HCT116 (cell line): ENCODE measurements around the gene ARHGEF10L. TPM values are rescaled to one million over a fixed set of nuclear protein-coding genes. Genes with fewer than 3 reads are reported as not detected.

ENCODE experiments used
- ATAC-seq: fragments of 200-7000 bp; cut with Tn5 transposase; 2 replicates; pipeline ENCODE4 v1.9.1; 2020; ENCODE audit warnings: mild to moderate bottlenecking, moderate library complexity
- BruUV-seq: library from RNA; stranded (reverse); fragments of 400-500 nt; replicated peaks from 2 replicates; lab custom pipeline; 2021; lab: Mats Ljungman, UMichigan
- CTCF ChIA-PET: fragments of 300-600 bp; sonication (Branson Sonifier 250); formaldehyde crosslinking; loops from one replicate; lab custom pipeline; 2021; ENCODE audit warnings: antibody characterized with exemption; lab: Charles Lee
- POLR2A ChIA-PET: fragments of 300-600, 350-600 bp; sonication (Branson Sonifier 250); formaldehyde crosslinking; loops from one replicate; lab custom pipeline; 2021; ENCODE audit warnings: antibody characterized with exemption; lab: Charles Lee
- RAD21 ChIA-PET, 2 experiments: fragments of 300-600 bp; sonication (Branson Sonifier 250); formaldehyde crosslinking; loops; one replicate each; lab custom pipeline; 2023; ENCODE audit warnings: low total read pairs in 2 of 2; ENCODE audit not compliant: uncharacterized antibody in 2 of 2, unreplicated experiment in 2 of 2, low non-redundant PET in 1 of 2; lab: Charles Lee
- DNase-seq: peaks from one replicate; pipeline ENCODE4 v3.0.0-alpha.2; 2010; ENCODE audit warnings: low read depth, low spot score
- H2AFZ ChIP-seq: fragments of 200-600 bp; shearing (Covaris generic), sonication (generic); 2 replicates; pipeline ENCODE4 v1.6.1; 2017; ENCODE audit warnings: low read depth, mixed run types, mixed read lengths, antibody characterized with exemption, low read length; ENCODE audit not compliant: poor library complexity, severe bottlenecking
- H3K27ac ChIP-seq: 2 replicates; pipeline ENCODE4 v1.5.1; 2012; ENCODE audit warnings: low read depth, low read length
- H3K27me3 ChIP-seq: fragments of 200-600 bp; sonication (generic); 2 replicates; pipeline ENCODE4 v1.6.1; 2016; ENCODE audit warnings: mixed run types, low read length, mixed read lengths; ENCODE audit not compliant: insufficient read depth
- H3K36me3 ChIP-seq, 2 experiments: fragments of 200-500 bp in 1 of 2; fragments of 200-600 bp in 1 of 2; sonication (Bioruptor generic) in 1 of 2; sonication (generic) in 1 of 2; 2 replicates each; pipeline versions ENCODE4 v1.5.1 to v1.6.1; 2014 to 2016; ENCODE audit warnings: low read length in 2 of 2, inconsistent platforms in 1 of 2, mixed read lengths in 1 of 2, mixed run types in 1 of 2; ENCODE audit not compliant: insufficient read depth in 2 of 2, control insufficient read depth in 1 of 2
- H3K4me1 ChIP-seq, 2 experiments: fragments of 200-600 bp in 1 of 2; sonication (generic) in 1 of 2; 2 replicates each; pipeline versions ENCODE4 v1.5.1 to v1.6.1; 2012 to 2017; ENCODE audit warnings: low read length in 2 of 2, inconsistent platforms in 1 of 2, mild to moderate bottlenecking in 1 of 2, mixed read lengths in 1 of 2, mixed run types in 1 of 2, moderate library complexity in 1 of 2; ENCODE audit not compliant: insufficient read depth in 2 of 2, control insufficient read depth in 1 of 2
- H3K4me2 ChIP-seq: fragments of 200-600 bp; sonication (generic); 2 replicates; pipeline ENCODE4 v1.6.1; 2017; ENCODE audit warnings: mixed run types, low read length, mixed read lengths
- H3K4me3 ChIP-seq, 2 experiments: fragments of 200-600 bp in 1 of 2; sonication (generic) in 1 of 2; replicated peaks in 1 of 2; 2 replicates each; pipeline ENCODE4 v1.5.1; 2011 to 2016; ENCODE audit warnings: low read length in 2 of 2, control low read depth in 1 of 2, low read depth in 1 of 2, mild to moderate bottlenecking in 1 of 2, mixed read lengths in 1 of 2, mixed run types in 1 of 2
- H3K79me2 ChIP-seq: fragments of 200-600 bp; sonication (generic); 2 replicates; pipeline ENCODE4 v1.6.1; 2017; ENCODE audit warnings: mild to moderate bottlenecking, mixed run types, low read length, moderate library complexity, mixed read lengths; ENCODE audit not compliant: insufficient read depth
- H3K9ac ChIP-seq: fragments of 200-600 bp; sonication (generic); 2 replicates; pipeline ENCODE4 v1.6.1; 2016; ENCODE audit warnings: low read length, mixed read lengths
- H3K9me2 ChIP-seq: fragments of 200-600 bp; sonication (generic), shearing (Covaris generic); 2 replicates; pipeline ENCODE4 v1.6.1; 2017; ENCODE audit warnings: mixed run types, mild to moderate bottlenecking, moderate library complexity; ENCODE audit not compliant: insufficient read depth
- H3K9me3 ChIP-seq, 2 experiments: fragments of 200-500 bp in 1 of 2; fragments of 200-600 bp in 1 of 2; sonication (Bioruptor generic) in 1 of 2; sonication (generic) in 1 of 2; 2 replicates each; pipeline ENCODE4 v1.6.1; 2014 to 2017; ENCODE audit warnings: low read length in 2 of 2, mixed read lengths in 2 of 2, inconsistent platforms in 1 of 2, low read depth in 1 of 2, mild to moderate bottlenecking in 1 of 2, mixed run types in 1 of 2, moderate library complexity in 1 of 2; ENCODE audit not compliant: control insufficient read depth in 1 of 2, insufficient read depth in 1 of 2
- H4K20me1 ChIP-seq: fragments of 200-600 bp; sonication (generic), shearing (Covaris generic); 2 replicates; pipeline ENCODE4 v1.6.1; 2017; ENCODE audit warnings: mixed run types, mild to moderate bottlenecking, moderate library complexity; ENCODE audit not compliant: insufficient read depth
- CBX3 ChIP-seq: IDR thresholded peaks from 2 replicates; pipeline ENCODE4 v1.6.1; 2012; ENCODE audit warnings: low read depth
- ELF1 ChIP-seq: IDR thresholded peaks from 2 replicates; pipeline ENCODE4 v1.6.1; 2012; ENCODE audit warnings: low read depth, borderline replicate concordance
- EZH2phosphoT487 ChIP-seq: fragments of 200-600 bp; IDR thresholded peaks from 2 replicates; pipeline ENCODE4 v1.6.1; 2018; ENCODE audit warnings: antibody characterized with exemption, borderline replicate concordance
- POLR2A ChIP-seq: IDR thresholded peaks from 2 replicates; pipeline ENCODE4 v1.7.0; 2011; ENCODE audit warnings: borderline replicate concordance; ENCODE audit not compliant: insufficient read depth, insufficient read length; ENCODE audit errors: extremely low read depth
- POLR2AphosphoS5 ChIP-seq: IDR thresholded peaks from 2 replicates; pipeline ENCODE4 v1.6.1; 2011; ENCODE audit warnings: mild to moderate bottlenecking, low read depth, low read length, moderate library complexity
- RAD21 ChIP-seq: IDR thresholded peaks from 2 replicates; pipeline ENCODE4 v1.6.1; 2012; ENCODE audit warnings: low read depth, mild to moderate bottlenecking
- intact Hi-C: fragments of 100-400 bp; cut with micrococcal nuclease; formaldehyde crosslinking; loops from 2 replicates; pipeline ENCODE4 v1.10.0; 2022
- total RNA-seq: library from RNA; stranded (reverse); gene quantifications from one replicate; pipeline ENCODE4 v1.2.1, GENCODE V29; 2021; ENCODE audit not compliant: unreplicated experiment
- TF ChIP-seq, protein P1 (sequence below), 3 experiments: fragments of 200-600 bp in 1 of 3; sonication (generic) in 1 of 3; IDR thresholded peaks in 2 of 3; conservative IDR thresholded peaks in 1 of 3; 2 replicates each; pipeline ENCODE4 v1.5.1; 2012 to 2017; ENCODE audit warnings: low read depth in 2 of 3, low read length in 2 of 3, antibody characterized with exemption in 1 of 3, borderline replicate concordance in 1 of 3, control low read depth in 1 of 3, mild to moderate bottlenecking in 1 of 3, mixed read lengths in 1 of 3, mixed run types in 1 of 3, moderate library complexity in 1 of 3; ENCODE audit not compliant: insufficient read depth in 1 of 3
- TF ChIP-seq, protein P2 (sequence below): IDR thresholded peaks from 2 replicates; pipeline ENCODE4 v1.6.1; 2012; ENCODE audit warnings: low read depth
- TF ChIP-seq, protein P3 (sequence below): IDR thresholded peaks from 2 replicates; pipeline ENCODE4 v1.6.1; 2012

Gene ARHGEF10L
- total RNA-seq, 1 experiment from 2014 or later, result 14.7 TPM

DNA sequence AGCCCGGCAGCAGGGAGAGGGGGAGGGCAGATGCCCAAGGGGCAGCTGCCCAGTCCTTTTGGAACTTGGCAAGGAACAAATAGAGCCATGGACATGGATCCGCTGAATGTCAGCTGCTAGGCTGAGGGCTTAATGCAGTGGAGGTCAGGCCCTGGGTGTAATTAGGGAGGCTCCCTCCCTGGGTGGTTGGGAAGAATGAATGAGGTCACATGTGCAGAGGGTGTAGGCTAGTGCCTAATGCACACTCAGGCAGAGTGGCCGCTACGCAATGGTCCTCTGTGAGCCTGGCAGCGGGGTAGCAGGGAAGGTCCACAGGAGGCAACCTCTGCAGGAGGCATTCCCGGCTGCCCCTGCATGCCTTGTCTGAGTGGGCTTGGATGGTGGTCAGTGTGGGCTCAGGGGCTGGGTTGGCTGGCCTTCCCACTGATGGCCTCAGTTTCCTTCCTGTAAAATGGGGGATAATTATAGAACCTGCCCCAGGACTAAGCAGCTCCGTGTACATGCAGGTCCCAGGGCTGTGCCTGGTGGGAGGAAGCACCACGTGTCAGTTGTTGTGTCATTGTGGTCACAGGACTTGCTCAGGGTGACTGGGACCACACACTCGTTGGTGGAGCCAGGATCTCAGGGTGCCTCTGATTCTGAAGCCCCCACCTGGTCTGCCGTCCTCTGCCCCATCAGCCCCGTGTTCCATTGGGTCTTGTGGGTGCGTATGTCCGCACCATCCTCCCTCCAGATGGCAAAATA is 134.0 kb downstream of the ARHGEF10L start:
- H3K9me3 ChIP-seq, result no peaks in the 10 kb centered on the region
- no TSS peak for BruUV-seq
- H2AFZ ChIP-seq, result no peak overlapping the region
- ATAC-seq (no peak), DNase-seq (no peak)
- H3K27me3 ChIP-seq, result no peaks in the 10 kb centered on the region
- H4K20me1 ChIP-seq, result no peaks in the 10 kb centered on the region
- CTCF ChIA-PET, result no interaction called here
- POLR2A ChIA-PET, result no interaction called here
- H3K79me2 ChIP-seq, result no peaks in the 10 kb centered on the region
- RAD21 ChIA-PET, result no interaction called here
- no peak overlapping the region for H3K4me3 ChIP-seq
- no peak overlapping the region for H3K4me2 ChIP-seq
- no peaks in the 10 kb centered on the region for H3K4me1 ChIP-seq
- no peaks in the 10 kb centered on the region for H3K9me2 ChIP-seq
- no peak overlapping the region for H3K27ac ChIP-seq
- H3K9ac ChIP-seq, result no peak overlapping the region
- no peaks in the 10 kb centered on the region for H3K36me3 ChIP-seq
- intact Hi-C loops, result no loop called here
- TF ChIP-seq ELF1 (no peak), RAD21 (no peak), POLR2A (no peak)
- TF ChIP-seq, protein P1, sequence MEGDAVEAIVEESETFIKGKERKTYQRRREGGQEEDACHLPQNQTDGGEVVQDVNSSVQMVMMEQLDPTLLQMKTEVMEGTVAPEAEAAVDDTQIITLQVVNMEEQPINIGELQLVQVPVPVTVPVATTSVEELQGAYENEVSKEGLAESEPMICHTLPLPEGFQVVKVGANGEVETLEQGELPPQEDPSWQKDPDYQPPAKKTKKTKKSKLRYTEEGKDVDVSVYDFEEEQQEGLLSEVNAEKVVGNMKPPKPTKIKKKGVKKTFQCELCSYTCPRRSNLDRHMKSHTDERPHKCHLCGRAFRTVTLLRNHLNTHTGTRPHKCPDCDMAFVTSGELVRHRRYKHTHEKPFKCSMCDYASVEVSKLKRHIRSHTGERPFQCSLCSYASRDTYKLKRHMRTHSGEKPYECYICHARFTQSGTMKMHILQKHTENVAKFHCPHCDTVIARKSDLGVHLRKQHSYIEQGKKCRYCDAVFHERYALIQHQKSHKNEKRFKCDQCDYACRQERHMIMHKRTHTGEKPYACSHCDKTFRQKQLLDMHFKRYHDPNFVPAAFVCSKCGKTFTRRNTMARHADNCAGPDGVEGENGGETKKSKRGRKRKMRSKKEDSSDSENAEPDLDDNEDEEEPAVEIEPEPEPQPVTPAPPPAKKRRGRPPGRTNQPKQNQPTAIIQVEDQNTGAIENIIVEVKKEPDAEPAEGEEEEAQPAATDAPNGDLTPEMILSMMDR (IDR thresholded peaks at IDR 0.05 in 2 of 3, conservative IDR thresholded peaks at IDR 0.05 in 1 of 3; ENCODE audit: borderline replicate concordance in 1 of 3, insufficient read depth in 1 of 3, low read depth in 2 of 3, low read length in 2 of 3), result no peak

DNA sequence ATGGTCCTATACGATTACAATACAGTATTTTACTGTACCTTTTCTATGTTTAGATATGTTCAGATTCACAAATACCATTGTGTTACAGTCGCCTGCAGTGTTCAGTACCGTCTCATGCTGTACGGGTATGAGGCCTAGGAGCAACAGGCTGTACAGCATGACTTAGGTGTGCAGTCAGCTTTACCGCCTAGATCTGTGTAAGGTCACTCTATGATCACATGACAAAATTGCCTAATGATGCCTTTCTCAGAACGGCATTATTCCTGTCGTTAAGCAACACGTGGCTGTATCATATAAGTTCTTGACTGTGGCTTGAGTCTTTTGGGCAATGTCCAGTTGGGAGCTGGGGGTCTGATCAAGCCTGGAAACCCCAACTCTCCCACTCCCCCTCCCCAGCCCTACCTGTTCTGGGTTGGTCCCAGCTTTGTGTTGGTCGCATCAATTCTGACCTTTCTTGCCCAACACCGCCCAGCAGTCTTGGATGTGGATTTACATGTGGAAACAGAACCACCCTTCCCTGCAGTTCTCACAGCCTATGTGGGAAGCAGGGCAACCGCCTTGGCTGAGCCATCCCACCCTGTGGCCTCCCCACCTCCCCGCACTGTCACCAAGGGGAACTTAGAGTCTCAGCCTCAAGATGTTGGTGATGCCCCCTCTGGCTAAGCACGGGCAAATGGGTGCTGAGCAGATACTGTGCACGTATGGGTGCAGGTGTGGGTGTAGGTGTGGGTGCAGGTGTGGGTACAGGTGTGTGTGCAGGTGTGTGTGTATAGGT is 135.4 kb downstream of the ARHGEF10L start:
- ChIA-PET CTCF (no interaction called here), POLR2A (no interaction called here), RAD21 (no interaction called here)
- intact Hi-C loops, result no loop called here
- no peak overlapping the region for H3K27ac ChIP-seq
- no peaks in the 10 kb centered on the region for H3K79me2 ChIP-seq
- H3K9ac ChIP-seq, result no peak overlapping the region
- H3K27me3 ChIP-seq, result no peaks in the 10 kb centered on the region
- H2AFZ ChIP-seq, result no peak overlapping the region
- no peak overlapping the region for H3K4me3 ChIP-seq
- H3K9me2 ChIP-seq, result no peaks in the 10 kb centered on the region
- BruUV-seq, result no TSS peak
- H3K4me2 ChIP-seq, result no peak overlapping the region
- no peaks in the 10 kb centered on the region for H3K4me1 ChIP-seq
- ATAC-seq, result no peak
- no peaks in the 10 kb centered on the region for H4K20me1 ChIP-seq
- H3K9me3 ChIP-seq, result no peaks in the 10 kb centered on the region
- DNase-seq, result no peak
- H3K36me3 ChIP-seq, result no peaks in the 10 kb centered on the region
- TF ChIP-seq RAD21 (no peak), CBX3 (no peak), EZH2phosphoT487 (no peak), POLR2AphosphoS5 (no peak)
- TF ChIP-seq, protein P2, sequence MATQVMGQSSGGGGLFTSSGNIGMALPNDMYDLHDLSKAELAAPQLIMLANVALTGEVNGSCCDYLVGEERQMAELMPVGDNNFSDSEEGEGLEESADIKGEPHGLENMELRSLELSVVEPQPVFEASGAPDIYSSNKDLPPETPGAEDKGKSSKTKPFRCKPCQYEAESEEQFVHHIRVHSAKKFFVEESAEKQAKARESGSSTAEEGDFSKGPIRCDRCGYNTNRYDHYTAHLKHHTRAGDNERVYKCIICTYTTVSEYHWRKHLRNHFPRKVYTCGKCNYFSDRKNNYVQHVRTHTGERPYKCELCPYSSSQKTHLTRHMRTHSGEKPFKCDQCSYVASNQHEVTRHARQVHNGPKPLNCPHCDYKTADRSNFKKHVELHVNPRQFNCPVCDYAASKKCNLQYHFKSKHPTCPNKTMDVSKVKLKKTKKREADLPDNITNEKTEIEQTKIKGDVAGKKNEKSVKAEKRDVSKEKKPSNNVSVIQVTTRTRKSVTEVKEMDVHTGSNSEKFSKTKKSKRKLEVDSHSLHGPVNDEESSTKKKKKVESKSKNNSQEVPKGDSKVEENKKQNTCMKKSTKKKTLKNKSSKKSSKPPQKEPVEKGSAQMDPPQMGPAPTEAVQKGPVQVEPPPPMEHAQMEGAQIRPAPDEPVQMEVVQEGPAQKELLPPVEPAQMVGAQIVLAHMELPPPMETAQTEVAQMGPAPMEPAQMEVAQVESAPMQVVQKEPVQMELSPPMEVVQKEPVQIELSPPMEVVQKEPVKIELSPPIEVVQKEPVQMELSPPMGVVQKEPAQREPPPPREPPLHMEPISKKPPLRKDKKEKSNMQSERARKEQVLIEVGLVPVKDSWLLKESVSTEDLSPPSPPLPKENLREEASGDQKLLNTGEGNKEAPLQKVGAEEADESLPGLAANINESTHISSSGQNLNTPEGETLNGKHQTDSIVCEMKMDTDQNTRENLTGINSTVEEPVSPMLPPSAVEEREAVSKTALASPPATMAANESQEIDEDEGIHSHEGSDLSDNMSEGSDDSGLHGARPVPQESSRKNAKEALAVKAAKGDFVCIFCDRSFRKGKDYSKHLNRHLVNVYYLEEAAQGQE, result no peak
- TF ChIP-seq, protein P3, sequence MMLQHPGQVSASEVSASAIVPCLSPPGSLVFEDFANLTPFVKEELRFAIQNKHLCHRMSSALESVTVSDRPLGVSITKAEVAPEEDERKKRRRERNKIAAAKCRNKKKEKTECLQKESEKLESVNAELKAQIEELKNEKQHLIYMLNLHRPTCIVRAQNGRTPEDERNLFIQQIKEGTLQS, result no peak
